ENCODE data around the gene ALX3.
A peak's percentile ranks its signal among the peaks of the same experiment; 100 is the strongest.

ALX3 gene

DNA sequence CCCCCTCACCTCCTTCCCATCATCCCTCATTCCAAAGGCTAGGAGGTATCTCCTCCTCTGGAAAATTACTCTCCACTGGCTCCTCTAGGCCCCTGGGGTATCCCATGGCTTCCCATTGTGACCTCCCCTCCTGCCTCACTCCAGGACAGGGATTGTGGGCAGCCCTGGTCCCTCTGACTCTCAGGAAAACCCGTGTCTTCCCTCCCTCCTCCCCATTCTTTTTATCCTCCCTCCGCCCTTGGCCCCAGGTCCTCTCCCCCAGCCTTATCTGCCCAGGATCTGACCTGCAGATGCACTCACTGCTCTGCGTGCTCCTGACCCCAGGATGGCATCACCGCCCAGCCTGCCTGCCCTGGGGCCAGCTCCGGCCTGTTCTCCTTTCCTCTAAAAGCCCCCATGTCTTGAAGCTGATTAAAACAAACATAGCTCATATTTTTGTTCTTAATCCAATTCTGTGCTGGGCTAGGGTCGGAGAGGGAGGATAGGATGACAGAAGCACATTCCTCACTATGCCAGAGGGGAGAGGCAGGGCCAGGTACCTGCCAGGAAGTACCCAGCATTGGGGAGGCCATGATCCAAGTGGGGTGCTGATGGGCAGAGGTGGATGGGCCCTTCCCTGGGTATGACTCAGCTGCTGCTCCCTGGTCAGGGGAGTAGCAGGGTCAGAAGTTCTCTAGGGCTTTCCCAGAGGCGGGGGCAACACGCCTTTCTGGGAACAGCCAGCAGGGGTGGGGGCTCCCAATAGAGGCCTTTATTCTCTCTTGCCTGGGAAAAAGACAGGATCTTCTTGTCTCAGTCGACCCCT lies 28.0 kb upstream of the ALX3 start:
- no peaks in the 10 kb centered on the region for H3K4me1 ChIP-seq (ENCODE audit: insufficient read depth, low read length)
- H3K36me3 ChIP-seq (ENCODE audit: insufficient read depth, low read length), result no peaks in the 10 kb centered on the region
- H3K9me3 ChIP-seq (ENCODE audit: control insufficient read depth, insufficient read depth, low read length), result no peaks in the 10 kb centered on the region
- no peak overlapping the region for H3K9ac ChIP-seq (ENCODE audit: low read depth, low read length)

DNA sequence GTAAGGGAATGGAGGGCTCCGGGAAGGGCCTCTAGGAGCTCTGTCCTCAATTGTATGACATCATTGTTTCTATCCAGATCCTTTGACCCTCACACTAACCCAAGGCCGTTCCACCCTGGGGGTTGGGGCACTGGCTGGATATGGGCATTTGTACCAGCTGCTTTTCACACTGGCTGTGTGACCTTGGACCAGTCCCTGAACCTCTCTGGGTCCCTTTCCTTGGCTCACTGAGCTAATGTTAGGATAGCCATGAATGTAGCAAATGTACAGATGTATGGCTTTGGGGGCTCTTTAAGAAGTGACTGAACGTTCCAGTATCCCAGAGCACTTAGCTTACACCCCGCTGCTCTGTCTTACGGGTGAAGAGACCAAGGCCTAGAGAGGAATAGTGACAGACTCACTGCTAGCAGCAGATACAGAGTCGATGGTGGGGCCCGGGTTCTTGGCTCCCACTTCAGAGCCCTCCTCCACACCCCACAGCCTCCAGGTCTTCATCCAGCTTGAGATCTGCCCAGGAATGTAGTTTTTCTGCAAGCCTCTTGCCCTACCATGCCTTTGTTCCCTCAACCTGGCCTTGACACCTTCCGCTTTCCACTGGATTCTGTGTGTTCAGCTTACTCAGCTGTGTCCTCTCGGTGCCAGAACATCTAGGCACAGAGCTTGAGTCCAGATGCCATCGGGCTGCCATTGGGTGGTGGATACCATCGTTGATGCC lies 27.2 kb upstream of the ALX3 start:
- Histone ChIP-seq H3K9me3 (ENCODE audit: control insufficient read depth, insufficient read depth, low read length) (no peaks in the 10 kb centered on the region), H3K9ac (ENCODE audit: low read depth, low read length) (no peak overlapping the region), H3K36me3 (ENCODE audit: insufficient read depth, low read length) (no peaks in the 10 kb centered on the region), H3K4me1 (ENCODE audit: insufficient read depth, low read length) (no peaks in the 10 kb centered on the region)

DNA sequence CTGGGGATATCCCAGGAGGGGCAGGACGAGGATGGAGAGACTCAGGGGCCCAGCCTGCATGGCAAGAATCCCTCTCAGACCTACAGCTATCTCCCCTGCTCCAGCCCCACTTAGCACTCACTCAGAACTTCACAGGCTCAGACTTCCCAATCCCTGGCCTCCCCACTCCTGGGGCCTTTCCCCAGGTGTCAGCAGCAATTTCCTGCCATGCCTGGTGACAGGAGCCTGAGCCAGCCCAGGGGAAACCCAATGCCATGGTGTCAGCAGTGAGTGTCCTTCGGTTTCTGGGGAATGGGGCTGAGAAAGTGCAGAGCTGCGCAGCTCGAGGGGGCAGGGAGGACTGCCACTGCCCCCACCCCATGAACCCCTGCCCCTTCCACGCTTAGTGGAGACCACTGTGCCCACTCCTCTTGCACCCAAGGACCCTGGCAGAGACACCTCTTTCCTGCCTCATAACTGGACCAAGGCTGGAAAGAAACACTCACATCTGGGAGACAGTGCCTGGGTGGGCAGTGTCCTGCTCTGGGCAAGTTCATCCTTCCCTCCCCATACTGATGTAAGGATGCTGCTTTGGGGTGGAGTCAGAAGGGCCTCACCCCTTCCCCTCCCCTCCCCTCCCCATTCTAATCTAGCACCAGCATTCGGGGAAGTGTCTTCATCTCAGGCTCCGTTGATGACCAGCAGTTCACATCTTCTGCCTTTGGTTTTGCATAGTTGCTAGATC lies 24.6 kb upstream of the ALX3 start:
- no peaks in the 10 kb centered on the region for H3K36me3 ChIP-seq (ENCODE audit: insufficient read depth, low read length)
- no peaks in the 10 kb centered on the region for H3K4me1 ChIP-seq (ENCODE audit: insufficient read depth, low read length)
- no peaks in the 10 kb centered on the region for H3K9me3 ChIP-seq (ENCODE audit: control insufficient read depth, insufficient read depth, low read length)
- no peak overlapping the region for H3K9ac ChIP-seq (ENCODE audit: low read depth, low read length)

DNA sequence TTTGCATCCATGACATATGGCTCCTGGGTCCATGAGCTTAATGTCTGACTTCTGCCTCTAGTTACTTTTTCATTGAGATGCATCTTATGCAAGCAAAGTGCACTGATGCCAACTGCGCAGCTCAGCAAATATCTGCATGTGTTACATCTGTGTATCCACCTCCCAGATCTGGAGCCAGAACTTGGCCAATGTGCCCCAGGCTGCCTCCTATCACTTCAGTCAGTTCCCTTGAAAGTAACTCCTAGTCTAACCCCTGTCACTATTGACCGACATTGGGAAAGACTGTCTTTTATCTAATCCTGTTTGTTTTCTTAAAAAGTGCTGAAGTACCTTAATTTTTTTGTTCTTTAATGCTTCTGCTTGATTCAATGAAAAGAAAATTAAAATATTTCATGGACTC lies 22.5 kb upstream of the ALX3 start:
- Histone ChIP-seq H3K4me1 (ENCODE audit: insufficient read depth, low read length) (0 out of 2 replicates have a peak, but pooled peaks cover 4% of the 10 kb centered on the region), H3K9me3 (ENCODE audit: control insufficient read depth, insufficient read depth, low read length) (no peaks in the 10 kb centered on the region), H3K9ac (ENCODE audit: low read depth, low read length) (no peak overlapping the region), H3K36me3 (ENCODE audit: insufficient read depth, low read length) (no peaks in the 10 kb centered on the region)

DNA sequence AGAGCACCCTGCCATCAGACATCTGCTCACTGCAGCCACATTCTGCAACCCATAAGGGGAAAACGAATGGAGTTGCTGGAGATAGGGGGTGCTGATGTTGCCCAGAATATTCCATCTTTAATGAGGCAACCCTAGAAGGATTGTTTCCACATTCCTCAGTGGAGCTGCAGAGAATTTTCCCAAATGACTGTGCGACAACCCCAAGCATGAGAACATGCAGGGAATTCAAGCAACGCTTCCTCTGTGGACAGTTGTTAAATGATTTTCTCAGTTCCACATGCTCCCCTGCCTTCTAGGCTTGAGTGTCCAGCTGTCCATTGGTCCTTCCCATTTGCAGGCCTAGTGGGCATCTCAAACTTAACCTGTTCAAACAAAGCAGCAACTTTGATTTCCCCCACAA lies 21.3 kb upstream of the ALX3 start:
- Histone ChIP-seq H3K4me1 (ENCODE audit: insufficient read depth, low read length) (0 out of 2 replicates have a peak, but pooled peaks cover 4% of the 10 kb centered on the region), H3K36me3 (ENCODE audit: insufficient read depth, low read length) (no peaks in the 10 kb centered on the region), H3K9ac (ENCODE audit: low read depth, low read length) (no peak overlapping the region), H3K9me3 (ENCODE audit: control insufficient read depth, insufficient read depth, low read length) (no peaks in the 10 kb centered on the region)

DNA sequence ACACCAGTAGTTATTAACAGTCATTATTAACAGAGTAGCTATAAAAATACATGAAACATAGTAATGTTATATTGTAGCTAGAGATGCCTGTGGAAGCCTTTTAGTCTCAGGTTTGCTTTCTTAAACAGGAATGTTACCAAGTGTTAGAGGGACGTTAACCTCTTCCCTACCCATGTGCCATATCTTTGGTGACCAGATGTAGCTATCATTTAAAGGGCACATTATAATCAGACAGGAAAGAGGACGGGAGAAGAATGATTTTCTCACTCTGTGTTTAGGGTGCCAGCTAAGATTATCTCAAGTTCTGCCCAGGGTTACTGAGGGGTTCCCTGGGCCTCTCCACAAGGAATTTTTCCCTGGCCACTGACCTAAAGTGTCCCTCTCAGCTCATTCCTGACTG lies 20.9 kb upstream of the ALX3 start:
- Histone ChIP-seq H3K9me3 (ENCODE audit: control insufficient read depth, insufficient read depth, low read length) (no peaks in the 10 kb centered on the region), H3K4me1 (ENCODE audit: insufficient read depth, low read length) (0 out of 2 replicates have a peak, but pooled peaks cover 4% of the 10 kb centered on the region), H3K36me3 (ENCODE audit: insufficient read depth, low read length) (no peaks in the 10 kb centered on the region), H3K9ac (ENCODE audit: low read depth, low read length) (no peak overlapping the region)

DNA sequence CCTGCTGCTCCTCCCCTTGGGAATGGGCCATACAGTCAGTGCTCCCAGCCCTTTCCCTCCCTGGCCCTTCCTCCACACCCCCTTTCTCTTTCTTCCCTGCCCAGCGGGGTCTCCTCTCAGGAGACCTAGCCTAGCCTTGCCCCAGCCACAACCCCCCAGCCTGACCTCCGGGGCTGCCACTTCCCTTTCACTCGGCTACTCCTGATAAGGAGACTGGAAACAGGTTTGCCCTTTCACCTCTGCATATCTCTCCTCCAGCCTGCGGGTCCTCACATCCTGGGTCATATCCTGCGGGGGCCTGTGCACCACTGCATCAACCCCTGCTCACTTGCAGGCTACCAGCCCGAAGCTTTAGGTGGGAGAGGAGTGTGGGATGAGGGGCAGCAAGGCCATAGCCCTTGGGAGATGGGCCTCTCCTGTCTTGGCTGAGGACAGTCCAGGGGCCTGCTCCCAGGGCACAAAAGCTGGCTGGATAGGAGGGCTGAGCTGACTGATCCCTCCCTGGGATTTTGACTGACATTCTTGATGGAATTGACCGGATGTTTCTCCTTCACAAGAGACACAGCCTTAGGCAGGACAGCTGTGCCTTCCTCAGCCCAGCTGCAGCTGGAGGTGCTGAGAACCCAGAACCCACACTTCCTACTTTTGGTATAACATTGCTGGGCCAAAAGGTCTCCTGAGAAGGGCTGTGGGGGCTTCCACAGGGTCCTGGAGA lies 19.2 kb upstream of the ALX3 start:
- Histone ChIP-seq H3K9ac (ENCODE audit: low read depth, low read length) (no peak overlapping the region), H3K9me3 (ENCODE audit: control insufficient read depth, insufficient read depth, low read length) (no peaks in the 10 kb centered on the region), H3K4me1 (ENCODE audit: insufficient read depth, low read length) (0 out of 2 replicates have a peak, but pooled peaks cover 4% of the 10 kb centered on the region), H3K36me3 (ENCODE audit: insufficient read depth, low read length) (no peaks in the 10 kb centered on the region)

DNA sequence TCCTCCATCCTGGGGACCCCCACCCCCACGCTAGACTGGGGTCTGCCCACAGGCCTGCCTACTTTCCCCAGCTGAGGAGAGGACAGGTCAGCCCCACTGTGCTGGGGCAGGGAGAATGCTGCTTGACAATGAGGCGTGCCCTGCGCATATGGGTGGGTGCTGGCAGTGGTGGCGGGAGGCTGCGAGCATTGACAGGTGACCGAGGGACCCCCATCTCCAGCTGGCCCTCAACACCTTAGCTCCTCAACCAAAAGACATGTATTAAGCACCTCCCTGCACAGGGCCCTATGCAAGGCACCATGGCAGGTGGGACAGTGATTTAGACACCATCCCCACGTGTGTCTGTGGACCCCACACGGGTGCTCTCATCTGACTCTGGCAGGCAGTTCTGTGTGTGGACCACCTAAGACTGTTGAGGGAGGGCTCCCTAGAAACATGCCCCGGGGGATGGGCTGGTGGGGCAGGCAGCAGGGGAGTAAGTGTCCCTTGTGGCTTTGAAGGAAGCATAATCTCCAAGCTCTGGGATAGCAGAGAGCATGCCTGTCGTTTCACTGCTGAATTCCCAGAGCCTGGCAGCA lies 18.4 kb upstream of the ALX3 start:
- no peaks in the 10 kb centered on the region for H3K9me3 ChIP-seq (ENCODE audit: control insufficient read depth, insufficient read depth, low read length)
- peaks cover 4% of the 10 kb centered on the region; the same call in 1 of the 2 replicates for H3K4me1 ChIP-seq (ENCODE audit: insufficient read depth, low read length)
- no peak overlapping the region for H3K9ac ChIP-seq (ENCODE audit: low read depth, low read length)
- no peaks in the 10 kb centered on the region for H3K36me3 ChIP-seq (ENCODE audit: insufficient read depth, low read length)

DNA sequence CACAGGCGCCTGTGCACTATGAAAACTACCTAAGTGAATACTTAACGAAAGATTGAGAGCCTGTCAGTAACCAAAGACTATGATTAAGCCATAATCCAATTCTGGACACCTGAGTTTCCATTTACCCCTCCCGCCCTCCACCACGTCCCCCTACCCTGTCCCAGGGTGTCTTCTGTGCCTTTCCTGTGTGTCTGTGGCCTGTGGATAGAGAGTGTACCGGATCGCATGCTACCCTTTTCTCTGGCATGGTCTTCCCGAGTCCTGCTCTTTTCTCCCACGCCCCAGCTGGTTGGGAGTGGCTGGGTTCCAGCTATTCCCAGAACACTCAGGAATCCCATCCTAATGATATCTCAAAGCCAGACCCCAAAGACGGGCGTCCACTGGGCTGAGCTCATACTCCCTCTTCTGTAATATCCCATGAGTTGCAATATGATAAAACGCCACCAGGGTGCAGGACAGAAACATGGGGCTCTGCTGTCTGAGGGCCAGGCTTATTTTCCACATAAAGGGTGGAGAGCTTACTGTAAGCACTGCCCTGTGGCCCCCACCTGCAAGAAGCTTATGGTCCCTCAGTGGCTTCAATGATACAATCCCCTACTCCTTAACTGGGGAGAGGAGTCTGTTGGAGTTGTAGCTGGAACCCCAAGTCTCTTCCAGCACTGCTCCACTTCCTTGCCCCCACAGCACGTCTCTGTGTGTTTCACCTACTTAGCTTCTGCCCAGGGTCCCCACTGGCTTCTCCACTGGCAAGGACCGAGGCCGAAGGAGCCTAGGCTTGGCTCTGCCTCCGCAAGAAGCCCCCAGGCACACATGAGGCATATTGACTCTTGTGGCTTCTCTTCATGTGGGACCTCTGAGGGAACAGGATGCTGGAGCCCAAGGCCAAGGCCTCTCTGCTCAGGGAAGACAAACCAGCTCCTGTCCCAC lies 17.6 kb upstream of the ALX3 start:
- no peak overlapping the region for H3K9ac ChIP-seq (ENCODE audit: low read depth, low read length)
- no peaks in the 10 kb centered on the region for H3K9me3 ChIP-seq (ENCODE audit: control insufficient read depth, insufficient read depth, low read length)
- no peaks in the 10 kb centered on the region for H3K36me3 ChIP-seq (ENCODE audit: insufficient read depth, low read length)
- H3K4me1 ChIP-seq (ENCODE audit: insufficient read depth, low read length), result peaks cover 4% of the 10 kb centered on the region; the same call in 1 of the 2 replicates

DNA sequence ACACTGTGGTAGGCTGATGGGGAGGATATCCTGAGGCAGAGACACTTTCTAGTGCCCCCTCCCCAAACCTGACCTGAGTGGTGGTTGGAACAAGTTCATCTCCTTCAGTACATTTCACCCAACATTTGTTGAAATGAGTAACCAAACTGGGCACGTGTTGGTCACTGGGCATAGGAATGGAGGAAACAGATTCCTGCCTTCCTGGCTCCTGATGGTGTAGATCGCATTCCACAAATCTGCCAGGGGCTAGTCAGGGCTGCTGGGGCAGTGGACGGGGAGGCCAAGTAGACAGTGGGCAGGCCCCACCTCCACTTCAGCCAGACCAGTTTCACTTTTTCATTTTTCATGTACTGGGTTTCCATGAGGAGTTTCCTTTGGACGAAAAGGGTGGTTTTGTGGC lies 16.5 kb upstream of the ALX3 start:
- H3K9ac ChIP-seq (ENCODE audit: low read depth, low read length), result no peak overlapping the region
- no peaks in the 10 kb centered on the region for H3K9me3 ChIP-seq (ENCODE audit: control insufficient read depth, insufficient read depth, low read length)
- H3K36me3 ChIP-seq (ENCODE audit: insufficient read depth, low read length), result no peaks in the 10 kb centered on the region
- H3K4me1 ChIP-seq (ENCODE audit: insufficient read depth, low read length), result peaks cover 8% of the 10 kb centered on the region

DNA sequence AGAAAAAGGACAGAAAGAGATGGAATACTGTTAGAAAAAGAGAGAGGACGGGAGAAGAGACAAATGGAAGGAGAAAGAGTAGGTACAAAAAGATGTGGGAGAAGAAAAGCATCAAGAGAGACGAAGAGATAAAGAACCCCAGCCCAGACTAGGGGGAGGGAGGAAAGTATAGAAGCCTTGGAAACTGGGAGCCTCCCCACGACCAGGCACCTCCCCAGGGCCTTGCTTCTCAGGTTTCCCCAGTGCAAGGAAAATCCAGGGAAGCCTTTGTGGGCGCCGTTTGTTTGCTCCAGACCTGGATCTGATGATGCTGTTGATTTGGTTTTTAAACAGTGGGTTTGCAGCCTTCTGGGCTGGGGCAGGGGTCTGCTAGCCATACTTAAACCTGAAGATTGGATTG lies 15.2 kb upstream of the ALX3 start:
- Histone ChIP-seq H3K4me1 (ENCODE audit: insufficient read depth, low read length) (peaks cover 8% of the 10 kb centered on the region), H3K36me3 (ENCODE audit: insufficient read depth, low read length) (no peaks in the 10 kb centered on the region), H3K9me3 (ENCODE audit: control insufficient read depth, insufficient read depth, low read length) (no peaks in the 10 kb centered on the region), H3K9ac (ENCODE audit: low read depth, low read length) (no peak overlapping the region)

DNA sequence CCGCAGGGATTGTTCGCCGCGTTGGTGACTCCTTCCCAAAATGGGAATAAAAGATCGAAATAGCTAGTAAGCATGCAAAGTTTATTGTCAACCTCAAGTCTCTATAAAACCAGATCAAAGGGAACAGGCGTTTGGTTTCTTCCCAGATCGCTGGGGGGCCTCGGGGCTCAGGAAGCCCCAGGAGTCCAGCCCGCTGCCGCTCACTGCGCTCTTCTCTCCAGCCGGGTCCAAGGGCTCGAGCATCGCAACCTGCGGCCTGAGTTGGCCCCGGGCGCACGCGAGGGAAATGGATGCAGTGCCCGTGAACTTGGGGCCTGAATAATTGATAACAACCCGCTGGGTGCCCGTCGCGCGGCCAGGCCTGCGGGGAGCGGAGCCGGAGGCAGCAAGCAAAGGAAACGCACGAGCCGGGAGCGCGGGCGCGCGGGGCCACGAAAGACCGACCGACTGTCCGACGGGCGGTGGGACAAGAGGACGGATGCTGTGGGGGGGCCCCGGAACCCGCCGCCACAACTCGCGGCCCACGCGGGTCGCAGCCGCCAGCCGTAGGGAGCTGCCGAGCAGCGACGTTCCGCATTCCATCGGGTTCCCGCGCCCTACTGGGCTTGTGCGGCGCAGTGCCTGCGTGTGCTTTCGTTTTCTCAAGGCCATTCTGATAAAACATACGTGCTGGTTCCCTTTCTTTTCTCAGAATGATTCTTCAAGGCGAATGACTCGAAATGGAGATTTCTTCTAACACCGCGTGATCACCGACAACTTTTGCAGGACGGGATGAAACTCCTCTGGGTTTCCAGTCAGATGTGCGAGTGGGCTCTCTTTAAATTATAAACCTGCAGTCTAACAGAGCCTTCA lies 14.0 kb upstream of the ALX3 start:
- Histone ChIP-seq H3K4me1 (ENCODE audit: insufficient read depth, low read length) (peaks cover 8% of the 10 kb centered on the region), H3K36me3 (ENCODE audit: insufficient read depth, low read length) (no peaks in the 10 kb centered on the region), H3K9me3 (ENCODE audit: control insufficient read depth, insufficient read depth, low read length) (no peaks in the 10 kb centered on the region), H3K9ac (ENCODE audit: low read depth, low read length) (peak overlapping the region; percentile 46; the same call in 1 of the 2 replicates)

Measured in ES-I3 (cell line).